Urinary bladder (tissue), 4 donors: ENCODE data around the gene COL8A1. TPM values are rescaled to one million over a fixed set of nuclear protein-coding genes. Genes with fewer than 3 reads are reported as not detected.

Experiments used
- DNase-seq: peaks from one replicate; pipeline ENCODE4 v3.0.0-alpha.2; 2015; ENCODE audit errors: extremely low spot score
- H3K27ac ChIP-seq: one replicate; pipeline ENCODE4 v1.5.1; 2013; ENCODE audit warnings: low read depth, mild to moderate bottlenecking, moderate library complexity
- H3K36me3 ChIP-seq: one replicate; pipeline ENCODE4 v1.6.1; 2013; ENCODE audit warnings: mild to moderate bottlenecking, moderate library complexity; ENCODE audit not compliant: insufficient read depth
- H3K4me1 ChIP-seq: one replicate; pipeline ENCODE4 v1.6.1; 2013; ENCODE audit warnings: mild to moderate bottlenecking, moderate library complexity; ENCODE audit not compliant: insufficient read depth
- H3K4me3 ChIP-seq: one replicate; pipeline ENCODE4 v1.5.1; 2013; ENCODE audit warnings: low read depth, low read length
- WGBS: extraction: QIAGEN DNeasy Blood & Tissue Kit; methylation state at CpG from one replicate; pipeline ENCODE4 v1.1.7; 2013; 5-methylcytosine and 5-hydroxymethylcytosine counted together
- polyA plus RNA-seq: library from polyadenylated mRNA; stranded (reverse); fragments of 200-250 nt; gene quantifications from one replicate; pipeline ENCODE4 v1.2.3, GENCODE V29; 2013
- total RNA-seq: library from RNA; depleted of rRNA; stranded (reverse); fragments of >200 nt; gene quantifications from one replicate; pipeline ENCODE4 v1.2.3, GENCODE V29; 2014
- donor health status: healthy with polysubstance abuse.
- donor health status: healthy.

Gene COL8A1
- total and polyA plus RNA-seq, 2 donors = 21.1 to 26.4 TPM

DNA sequence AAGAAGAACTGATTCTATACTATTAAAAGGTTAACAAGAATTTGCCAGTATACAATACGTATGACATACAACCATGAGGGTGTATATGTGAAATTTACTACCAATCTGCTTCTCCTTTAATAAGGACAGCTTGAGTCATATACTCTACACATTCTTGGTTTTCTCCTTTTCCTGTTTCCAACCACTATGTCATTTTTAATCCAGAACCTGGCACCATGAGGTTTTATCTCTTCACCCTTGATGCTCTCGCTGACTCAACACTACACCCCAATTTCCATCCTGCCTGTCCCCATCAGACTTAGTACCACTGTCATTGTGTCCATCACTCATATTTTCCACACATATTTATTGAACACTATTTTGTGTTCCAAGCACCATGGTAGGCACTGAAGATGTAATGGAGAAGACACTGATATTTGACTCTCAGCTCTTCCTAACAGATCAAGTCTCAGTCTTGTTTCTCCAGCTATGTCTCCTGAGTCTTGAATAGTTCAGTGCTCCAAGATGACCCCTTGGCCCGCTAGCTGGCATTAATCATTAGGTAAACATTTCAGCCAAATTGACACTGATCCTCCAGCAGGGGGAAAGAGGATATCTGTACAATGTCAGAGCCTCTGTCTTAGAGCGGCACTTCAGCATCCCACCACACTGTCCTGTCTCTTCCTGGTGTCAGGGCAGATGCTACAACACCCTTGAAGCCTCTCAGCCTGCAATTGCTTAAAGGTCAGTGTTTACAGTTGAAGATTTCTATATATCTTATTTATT is 11.2 kb upstream of the COL8A1 start:
- Histone ChIP-seq H3K4me3 (no peak overlapping the region), H3K36me3 (no peaks in the 10 kb centered on the region), H3K27ac (no peak overlapping the region), H3K4me1 (no peaks in the 10 kb centered on the region)
- no peak for DNase-seq
- 68% methylated on average over 4 of the region's 4 CpGs for WGBS

DNA sequence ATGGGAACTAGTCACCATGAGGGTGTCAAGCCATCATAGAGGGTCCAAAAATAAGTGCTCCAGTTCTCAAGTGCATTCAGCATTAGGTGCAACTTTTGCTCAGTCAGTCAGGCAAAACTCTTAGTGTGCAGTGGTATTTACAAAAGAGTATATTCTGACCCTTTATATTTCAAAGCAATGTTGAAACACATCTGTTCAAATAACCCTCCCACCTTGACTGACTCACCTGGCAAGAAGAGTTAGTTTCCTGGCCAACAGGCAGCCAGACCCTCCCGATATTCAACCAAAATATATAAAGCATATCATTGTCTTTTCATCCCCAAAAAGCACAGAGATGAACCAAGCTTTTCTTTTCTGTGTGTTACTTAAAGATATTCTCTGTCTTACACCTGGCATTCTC is 7.6 kb upstream of the COL8A1 start:
- no peak overlapping the region for H3K27ac ChIP-seq
- no peaks in the 10 kb centered on the region for H3K36me3 ChIP-seq
- 71% methylated on average over 1 of the region's 1 CpG for whole genome bisulfite sequencing
- DNase-seq = no peak
- no peak overlapping the region for H3K4me3 ChIP-seq
- no peaks in the 10 kb centered on the region for H3K4me1 ChIP-seq

DNA sequence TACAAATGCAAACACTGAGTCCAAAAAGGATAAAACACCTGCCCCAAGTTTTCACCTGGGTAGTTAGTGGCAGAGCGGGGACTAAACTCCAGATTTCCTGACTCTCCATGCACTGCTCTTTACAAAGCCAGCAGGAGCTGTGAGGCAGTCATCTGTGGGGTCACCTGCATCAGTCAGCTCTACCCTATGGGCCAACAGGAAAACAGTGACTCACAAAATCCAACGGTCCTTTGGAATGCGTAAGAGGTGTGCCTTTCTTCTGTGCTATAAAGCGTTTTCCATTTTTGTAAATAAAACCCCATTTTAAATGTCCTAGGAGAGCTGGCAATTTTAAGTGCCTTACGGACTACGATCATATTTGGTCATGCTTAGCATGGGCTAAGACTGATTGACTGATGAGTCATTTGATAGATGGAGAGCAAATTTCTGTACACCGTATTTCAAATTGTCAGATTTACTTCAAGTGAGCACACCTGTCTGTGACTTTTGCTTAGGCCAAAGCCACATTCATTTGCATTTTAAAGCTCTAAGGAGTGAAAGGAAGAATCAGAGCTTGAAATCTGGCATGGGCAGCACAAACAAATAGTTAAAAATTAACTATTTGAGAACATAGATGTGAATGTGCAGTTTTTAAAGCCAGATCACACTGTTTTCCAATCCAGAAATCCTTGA is 4.4 kb upstream of the COL8A1 start:
- WGBS = 77% methylated on average over 7 of the region's 7 CpGs
- no peaks in the 10 kb centered on the region for H3K4me1 ChIP-seq
- H3K27ac ChIP-seq = no peak overlapping the region
- no peaks in the 10 kb centered on the region for H3K36me3 ChIP-seq
- H3K4me3 ChIP-seq = no peak overlapping the region
- no peak for DNase-seq

DNA sequence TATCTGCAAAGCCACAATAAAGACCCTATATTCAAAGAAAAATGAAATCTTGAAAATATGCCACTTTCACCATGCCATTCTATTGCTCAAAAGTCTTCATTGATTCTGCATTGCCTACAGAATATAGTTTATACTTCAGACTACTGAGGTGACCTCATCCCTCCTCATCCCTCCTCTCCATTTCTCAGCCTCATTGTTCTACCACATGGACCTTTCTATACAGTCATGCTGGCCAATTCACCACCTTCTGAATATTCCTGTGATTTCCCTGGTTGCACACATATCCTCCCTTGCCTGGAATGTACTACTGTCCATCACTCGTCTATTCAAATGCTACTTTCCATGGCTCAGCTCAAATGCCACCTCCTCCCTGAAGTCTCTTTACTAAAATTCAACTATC is 3.5 kb upstream of the COL8A1 start:
- Histone ChIP-seq H3K27ac (no peak overlapping the region), H3K36me3 (no peaks in the 10 kb centered on the region), H3K4me3 (no peak overlapping the region), H3K4me1 (no peaks in the 10 kb centered on the region)
- WGBS = 89% methylated on average over 1 of the region's 1 CpG
- no peak for DNase-seq

DNA sequence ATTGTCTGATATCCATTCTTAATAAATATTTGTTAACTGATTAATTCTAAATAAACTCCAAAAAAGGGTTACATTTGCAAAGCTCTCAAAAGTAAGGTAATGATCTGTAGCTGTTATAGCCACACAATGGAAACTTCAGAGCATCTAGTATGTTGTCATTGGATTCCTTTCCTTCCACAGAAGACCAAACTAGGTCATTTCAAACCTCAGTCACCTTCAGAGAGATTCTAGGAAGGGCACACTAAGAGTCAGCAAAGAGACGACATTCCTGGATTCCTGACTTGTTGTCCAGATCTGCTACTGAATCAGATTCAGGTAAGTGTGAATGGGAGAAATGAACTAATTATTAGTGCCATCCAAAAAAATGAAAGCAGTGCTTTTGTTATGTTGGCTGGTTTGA is 3.0 kb upstream of the COL8A1 start:
- WGBS = 77% methylated on average over 1 of the region's 1 CpG
- no peak overlapping the region for H3K27ac ChIP-seq
- no peaks in the 10 kb centered on the region for H3K4me1 ChIP-seq
- H3K36me3 ChIP-seq = no peaks in the 10 kb centered on the region
- DNase-seq = no peak
- no peak overlapping the region for H3K4me3 ChIP-seq

DNA sequence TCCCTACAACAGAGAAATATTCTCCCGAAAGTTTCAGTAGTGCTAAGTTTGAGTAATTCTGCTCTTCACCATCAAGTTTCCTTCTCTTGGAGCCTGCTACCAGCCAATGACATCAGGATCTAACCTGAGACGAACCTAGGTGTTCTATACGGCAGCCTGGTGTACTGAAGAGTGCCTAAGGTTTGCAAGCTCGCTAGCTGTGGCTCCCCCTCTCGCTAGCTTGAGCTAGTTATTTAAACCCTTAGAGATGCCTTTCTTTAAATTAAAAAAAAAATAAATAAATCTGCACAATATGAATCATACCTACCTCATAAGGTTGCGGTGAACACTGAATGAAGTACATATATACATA is 1.4 kb upstream of the COL8A1 start:
- 14% methylated on average over 6 of the region's 6 CpGs for WGBS
- Histone ChIP-seq H3K27ac (no peak overlapping the region), H3K4me3 (peak overlapping the region; percentile 53), H3K36me3 (no peaks in the 10 kb centered on the region), H3K4me1 (no peaks in the 10 kb centered on the region)
- no peak for DNase-seq

DNA sequence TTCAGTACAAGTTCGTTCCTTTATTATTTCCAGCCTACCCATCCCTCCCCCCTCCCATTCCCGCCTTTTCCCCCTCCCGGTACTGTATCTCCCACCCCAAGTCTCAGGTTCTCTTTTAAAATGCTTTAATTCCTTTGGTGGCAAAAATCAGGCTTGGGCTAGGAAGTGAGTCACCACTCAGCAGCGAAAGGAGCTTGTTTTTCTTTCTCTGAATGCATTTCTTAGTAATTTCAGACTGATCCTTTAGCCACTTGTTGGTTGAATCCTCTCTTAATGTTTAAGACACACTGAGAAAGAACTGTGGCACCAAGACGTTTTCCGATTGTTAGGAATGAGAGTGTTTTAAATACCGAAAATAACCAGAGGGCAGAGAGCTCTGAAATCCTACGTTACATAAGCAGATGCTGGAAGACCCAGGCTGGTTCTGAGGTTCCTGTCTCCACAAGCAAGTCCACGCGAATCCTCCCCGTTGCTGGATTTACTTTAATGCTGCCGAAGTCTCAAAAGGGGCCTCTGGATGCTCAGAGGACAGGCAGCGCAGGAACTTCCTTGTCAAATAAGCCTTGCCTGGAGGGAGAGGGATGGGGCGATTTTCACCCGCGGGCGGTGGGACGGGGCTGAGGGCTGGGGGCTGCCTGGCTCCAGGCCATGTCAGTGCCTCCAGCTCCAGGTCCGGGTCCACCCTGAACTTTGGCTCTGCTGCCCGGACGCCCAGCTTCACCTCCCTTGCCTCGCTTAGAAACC is 854 bp upstream of the COL8A1 start:
- Histone ChIP-seq H3K36me3 (no peaks in the 10 kb centered on the region), H3K4me3 (peak overlapping the region; percentile 53), H3K27ac (peak overlapping the region; percentile 30), H3K4me1 (no peaks in the 10 kb centered on the region)
- 1% methylated on average over 22 of the region's 22 CpGs for WGBS
- no peak for DNase-seq

DNA sequence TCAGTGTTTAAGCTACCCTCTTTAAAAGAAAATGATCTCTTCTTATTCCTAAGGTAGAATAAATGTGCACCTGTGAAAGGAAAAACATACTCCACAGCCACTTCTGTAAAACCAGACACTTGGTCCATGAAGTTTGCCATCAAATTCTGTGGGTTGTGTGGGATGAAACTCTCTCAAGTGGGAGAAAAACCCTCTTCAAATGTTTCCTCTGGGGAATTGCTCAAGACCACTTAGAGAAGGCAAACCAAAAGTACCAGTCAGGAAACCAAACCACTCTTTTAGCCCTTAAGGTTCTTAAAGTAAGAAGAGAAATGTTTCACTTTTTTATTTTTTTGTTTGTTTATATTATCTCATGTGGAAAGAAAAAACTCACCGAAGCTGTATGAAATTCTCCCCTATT is 1.2 kb downstream of the COL8A1 start:
- Histone ChIP-seq H3K4me1 (no peaks in the 10 kb centered on the region), H3K36me3 (no peaks in the 10 kb centered on the region), H3K4me3 (no peak overlapping the region), H3K27ac (no peak overlapping the region)
- no peak for DNase-seq
- WGBS = 40% methylated on average over 1 of the region's 1 CpG

DNA sequence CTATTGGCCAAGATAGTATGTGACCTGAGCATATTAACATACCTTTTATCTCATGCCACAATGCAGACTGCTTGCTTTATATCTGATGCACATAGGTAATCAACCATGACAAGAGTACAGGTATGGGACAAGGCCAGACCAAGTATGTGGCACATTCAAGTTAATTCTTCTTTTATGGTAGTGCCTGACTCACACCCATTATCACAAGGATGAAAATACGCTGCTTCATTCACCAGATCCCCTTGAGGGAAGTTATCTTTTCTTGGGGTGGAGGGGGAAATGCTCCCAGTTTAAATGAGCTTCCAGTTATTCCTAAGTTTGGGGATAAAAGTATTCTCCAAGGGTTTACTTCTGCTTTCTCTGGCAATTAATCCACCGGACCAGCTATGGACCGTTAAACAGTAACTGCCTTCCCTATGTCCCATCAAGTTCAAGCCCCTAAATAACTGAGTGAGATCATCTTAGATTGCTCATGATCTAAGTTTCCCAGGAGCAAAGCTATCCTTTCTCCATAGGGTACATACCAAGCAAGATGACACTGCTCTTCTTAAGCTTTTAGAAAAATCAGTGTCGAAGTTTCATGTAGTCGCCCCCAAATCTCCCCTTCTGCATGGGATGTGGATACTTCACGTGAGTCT is 1.9 kb downstream of the COL8A1 start:
- WGBS = 88% methylated on average over 6 of the region's 6 CpGs
- H3K4me3 ChIP-seq = no peak overlapping the region
- no peak for DNase-seq
- no peak overlapping the region for H3K27ac ChIP-seq
- no peaks in the 10 kb centered on the region for H3K4me1 ChIP-seq
- H3K36me3 ChIP-seq = no peaks in the 10 kb centered on the region

DNA sequence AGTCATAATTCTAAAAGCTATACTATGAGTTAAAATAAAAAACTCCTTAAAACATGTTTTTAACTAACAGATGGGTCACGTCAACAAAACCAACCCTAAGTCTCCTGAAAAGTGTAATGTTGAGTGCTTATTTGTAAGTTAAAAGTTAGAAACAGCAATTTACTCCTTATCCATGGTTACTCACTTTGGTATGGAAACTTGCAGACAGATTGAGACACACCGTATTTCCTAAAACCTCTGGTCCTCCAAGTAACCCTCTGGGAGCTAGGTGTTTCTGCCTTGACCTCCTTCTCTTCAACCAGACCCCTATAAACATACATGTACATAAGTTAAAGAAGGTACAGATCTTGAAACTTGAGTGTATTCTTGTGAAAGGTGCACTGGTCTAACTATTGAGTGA is 3.1 kb downstream of the COL8A1 start:
- no peak overlapping the region for H3K27ac ChIP-seq
- no peaks in the 10 kb centered on the region for H3K4me1 ChIP-seq
- 64% methylated on average over 2 of the region's 2 CpGs for WGBS
- H3K36me3 ChIP-seq = no peaks in the 10 kb centered on the region
- no peak for DNase-seq
- no peak overlapping the region for H3K4me3 ChIP-seq

DNA sequence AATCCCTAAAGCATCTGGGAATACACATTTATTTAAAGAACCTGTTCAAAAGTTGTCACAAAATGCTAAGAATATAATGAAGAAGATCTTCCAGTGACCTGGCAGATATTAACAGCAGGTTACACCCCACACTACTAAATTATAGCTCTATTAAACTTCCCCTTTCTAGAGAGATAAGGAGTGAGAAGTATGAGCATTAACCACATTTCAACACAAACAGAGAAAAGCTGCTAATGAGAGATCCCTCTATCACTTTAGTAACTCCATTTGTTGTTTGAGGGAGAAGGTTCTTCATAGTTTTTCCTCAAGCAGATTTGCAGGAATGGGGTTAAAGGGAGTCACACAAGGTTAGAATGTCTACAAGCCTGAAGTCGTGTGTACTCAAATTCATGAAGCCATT is 3.6 kb downstream of the COL8A1 start:
- H3K36me3 ChIP-seq = no peaks in the 10 kb centered on the region
- no peak overlapping the region for H3K27ac ChIP-seq
- H3K4me1 ChIP-seq = no peaks in the 10 kb centered on the region
- DNase-seq = no peak
- 64% methylated on average over 1 of the region's 1 CpG for WGBS
- no peak overlapping the region for H3K4me3 ChIP-seq

DNA sequence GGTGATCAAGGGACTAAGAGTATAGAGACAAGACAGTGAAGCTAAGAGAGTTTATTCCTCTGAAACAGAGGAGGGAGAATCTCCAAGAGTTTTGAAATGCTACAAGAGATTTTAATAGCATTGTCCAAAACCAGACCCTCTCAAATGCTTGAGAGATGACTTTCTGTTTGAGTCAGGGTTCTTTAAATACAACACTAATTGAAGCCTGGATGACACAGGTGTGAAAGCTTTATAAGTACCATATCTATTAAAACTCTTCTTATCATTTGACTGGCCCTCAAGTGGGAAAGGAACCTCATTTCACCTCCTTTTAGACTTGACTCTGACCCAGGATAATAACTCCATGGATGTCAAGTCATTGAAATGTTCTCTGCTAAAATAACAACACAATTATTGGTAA is 5.6 kb downstream of the COL8A1 start:
- Histone ChIP-seq H3K4me3 (no peak overlapping the region), H3K4me1 (no peaks in the 10 kb centered on the region), H3K27ac (no peak overlapping the region), H3K36me3 (no peaks in the 10 kb centered on the region)
- DNase-seq = no peak

DNA sequence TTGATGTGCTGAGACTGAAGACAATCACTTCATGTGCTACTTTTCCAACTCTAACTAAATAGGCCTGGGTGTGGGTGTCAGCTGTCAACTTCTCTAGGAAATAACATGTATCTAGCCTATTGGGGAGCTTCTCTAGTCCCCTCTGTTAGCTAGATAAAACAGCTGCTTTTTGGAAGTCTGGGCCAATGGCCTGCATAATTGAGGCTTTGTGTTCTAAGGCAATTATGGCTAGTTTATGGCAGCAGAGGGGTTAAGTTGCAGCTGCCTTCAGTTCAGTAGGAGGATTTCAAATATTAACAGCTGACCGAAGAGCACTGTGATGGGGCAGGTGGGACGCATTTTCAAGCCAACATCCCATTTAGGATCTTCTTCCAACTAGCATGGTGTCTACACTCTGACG is 6.4 kb downstream of the COL8A1 start:
- Histone ChIP-seq H3K4me1 (no peaks in the 10 kb centered on the region), H3K27ac (no peak overlapping the region), H3K4me3 (no peak overlapping the region), H3K36me3 (no peaks in the 10 kb centered on the region)
- no peak for DNase-seq
- 76% methylated on average over 3 of the region's 3 CpGs for WGBS
